Erythroblast (primary cell): ENCODE results near the gene EIPR1.
A peak's percentile ranks its signal among the peaks of the same experiment; 100 is the strongest.

Experiments
- DNase-seq, 2 experiments: peaks; one replicate each; lab custom pipeline; 2025; lab: John Stamatoyannopoulos, UW
- GATA1 ChIP-seq: IDR thresholded peaks from 2 replicates; pipeline ENCODE4 v1.6.1; 2011; ENCODE audit warnings: low read depth, mild to moderate bottlenecking, control low read depth, low read length, moderate library complexity
- POLR2A ChIP-seq: IDR thresholded peaks from 2 replicates; pipeline ENCODE4 v1.6.1; 2011; ENCODE audit warnings: mild to moderate bottlenecking, low read length

Gene EIPR1

GRCh38 chr2:3377612-3378432, at the start of gene EIPR1:
Gene EIPR1, minus strand, starts transcription at chr2:3377818. Its CDS starts 129 bp downstream, at chr2:3377689.
- TF ChIP-seq GATA1 (no peak), POLR2A (peak; percentile 89)
- peak; percentile 97 to 98 for DNase-seq

GRCh38 chr2:3427272-3427671, 49.7 kb upstream of the EIPR1 start:
- no peak for DNase-seq
- no peak for TF ChIP-seq POLR2A
- no peak for TF ChIP-seq GATA1

GRCh38 chr2:3426615-3427014, 49.0 kb upstream of the EIPR1 start:
- TF ChIP-seq POLR2A: no peak
- TF ChIP-seq GATA1: no peak

GRCh38 chr2:3424171-3424795, 46.7 kb upstream of the EIPR1 start:
- no peak for DNase-seq
- TF ChIP-seq GATA1 (no peak), POLR2A (no peak)

More at GRCh38 chr2:3426615-3427014, 49.0 kb upstream of the EIPR1 start:
- no peak for DNase-seq

- no peak for TF ChIP-seq POLR2A
- peak; percentile 63 to 78 for DNase-seq
Measured at GRCh38 chr2:3423492-3424170, 46.0 kb upstream of the EIPR1 start.

GRCh38 chr2:3422161-3422779, 44.7 kb upstream of the EIPR1 start:
- DNase-seq: no peak
- no peak for TF ChIP-seq POLR2A
- TF ChIP-seq GATA1: no peak

GRCh38 chr2:3421580-3421979, 44.0 kb upstream of the EIPR1 start:
- no peak for DNase-seq
- TF ChIP-seq GATA1: no peak
- no peak for TF ChIP-seq POLR2A

GRCh38 chr2:3420769-3421397, 43.3 kb upstream of the EIPR1 start:
- TF ChIP-seq POLR2A: no peak
- TF ChIP-seq GATA1: no peak
- DNase-seq: no peak

- TF ChIP-seq GATA1: no peak
- TF ChIP-seq POLR2A: no peak
- DNase-seq: no peak
Measured at GRCh38 chr2:3420076-3420768, 42.6 kb upstream of the EIPR1 start.

GRCh38 chr2:3418766-3419404, 41.3 kb upstream of the EIPR1 start:
- DNase-seq: no peak
- no peak for TF ChIP-seq GATA1

- DNase-seq: no peak
- TF ChIP-seq POLR2A (no peak), GATA1 (no peak)
Measured at GRCh38 chr2:3414133-3414860, 36.7 kb upstream of the EIPR1 start.

- DNase-seq: no peak
- TF ChIP-seq GATA1 (no peak), POLR2A (no peak)
Measured at GRCh38 chr2:3413697-3414096, 36.1 kb upstream of the EIPR1 start.
